ENCODE results near the gene SIDT1.

The SIDT1 gene

GRCh38 chr3:113588806-113589205, 56.5 kb downstream of the SIDT1 start:
- CTCF ChIA-PET: interaction anchor here (1.6 kb wide), 1 partner anchor 14 kb away, joined by 4 read pairs; no protein-coding TSS in a partner anchor
- no peak for DNase-seq (ENCODE audit: low read depth, low spot score)
- TF ChIP-seq CTCF (IDR thresholded peaks at IDR 0.05; ENCODE audit: insufficient read depth, low read length, missing control alignments): no peak
- no peak overlapping the region for H3K4me3 ChIP-seq (ENCODE audit: low read depth, low read length)
- POLR2A ChIA-PET: no interaction called here

- no peak for TF ChIP-seq CTCF (IDR thresholded peaks at IDR 0.05; ENCODE audit: insufficient read depth, low read length, missing control alignments)
Measured at GRCh38 chr3:113589971-113590370, 57.6 kb downstream of the SIDT1 start.

GRCh38 chr3:113590983-113591382, 58.6 kb downstream of the SIDT1 start:
- no peak overlapping the region for H3K4me3 ChIP-seq (ENCODE audit: low read depth, low read length)
- no peak for TF ChIP-seq CTCF (IDR thresholded peaks at IDR 0.05; ENCODE audit: insufficient read depth, low read length, missing control alignments)
- ChIA-PET CTCF (no interaction called here), POLR2A (no interaction called here)
- no peak for DNase-seq (ENCODE audit: low read depth, low spot score)

More at GRCh38 chr3:113589971-113590370, 57.6 kb downstream of the SIDT1 start:
- CTCF ChIA-PET: interaction anchor here (1.3 to 1.6 kb wide), 2 partner anchors 13 to 15 kb away, joined by 4 to 6 read pairs; no protein-coding TSS in a partner anchor
- POLR2A ChIA-PET: no interaction called here
- no peak overlapping the region for H3K4me3 ChIP-seq (ENCODE audit: low read depth, low read length)
- no peak for DNase-seq (ENCODE audit: low read depth, low spot score)

- ChIA-PET CTCF (interaction anchor here (1.1 kb wide), 1 partner anchor 10 kb away, joined by 3 read pairs; no protein-coding TSS in a partner anchor), POLR2A (no interaction called here)
- H3K4me3 ChIP-seq (ENCODE audit: low read depth, low read length): no peak overlapping the region
- TF ChIP-seq CTCF (IDR thresholded peaks at IDR 0.05; ENCODE audit: insufficient read depth, low read length, missing control alignments): no peak
- DNase-seq (ENCODE audit: low read depth, low spot score): no peak
Measured at GRCh38 chr3:113594066-113594465, 61.7 kb downstream of the SIDT1 start.

- no peak for DNase-seq (ENCODE audit: low read depth, low spot score)
- ChIA-PET POLR2A (no interaction called here), CTCF (no interaction called here)
- H3K4me3 ChIP-seq (ENCODE audit: low read depth, low read length): no peak overlapping the region
- TF ChIP-seq CTCF (IDR thresholded peaks at IDR 0.05; ENCODE audit: insufficient read depth, low read length, missing control alignments): no peak
Measured at GRCh38 chr3:113597596-113598354, 65.4 kb downstream of the SIDT1 start.

- no peak for TF ChIP-seq CTCF (IDR thresholded peaks at IDR 0.05; ENCODE audit: insufficient read depth, low read length, missing control alignments)
- CTCF ChIA-PET: no interaction called here
- POLR2A ChIA-PET: no interaction called here
- H3K4me3 ChIP-seq (ENCODE audit: low read depth, low read length): no peak overlapping the region
- no peak for DNase-seq (ENCODE audit: low read depth, low spot score)
Measured at GRCh38 chr3:113600418-113601182, 68.2 kb downstream of the SIDT1 start.
